T-helper 22 cell (primary cell): Measurements from ENCODE around the gene RNF125.
A peak's percentile ranks its signal among the peaks of the same experiment; 100 is the strongest.
"Not testable (repeated sequence)": the region's sequence is repeated elsewhere in the genome, so short reads cannot be mapped to it uniquely, and the experiment has no call there.

Experiments used
- DNase-seq: peaks from one replicate; pipeline ENCODE4 v3.0.0-alpha.2; 2020; ENCODE audit warnings: low read depth

RNF125 gene

DNA sequence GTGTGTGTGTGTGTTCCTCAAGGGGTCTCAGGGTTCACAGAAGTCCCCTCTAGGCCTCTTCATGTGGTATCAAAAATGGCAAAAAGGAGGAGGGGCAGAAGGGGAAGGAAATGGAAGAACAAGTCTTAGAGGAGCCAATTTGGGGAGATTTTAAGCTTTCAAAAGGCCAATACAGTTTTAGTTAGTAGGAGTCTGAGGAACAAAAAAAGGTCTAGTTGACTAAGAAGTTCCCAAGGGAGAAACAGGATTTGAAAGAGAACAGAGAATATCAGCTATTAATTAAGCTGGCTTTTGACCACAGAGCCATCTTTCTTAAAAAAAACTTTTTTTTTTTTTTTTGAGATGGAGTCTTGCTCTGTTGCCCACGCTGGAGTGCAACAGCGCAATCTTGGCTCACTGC lies 7.1 kb downstream of the RNF125 start:
- no peak for DNase-seq

DNA sequence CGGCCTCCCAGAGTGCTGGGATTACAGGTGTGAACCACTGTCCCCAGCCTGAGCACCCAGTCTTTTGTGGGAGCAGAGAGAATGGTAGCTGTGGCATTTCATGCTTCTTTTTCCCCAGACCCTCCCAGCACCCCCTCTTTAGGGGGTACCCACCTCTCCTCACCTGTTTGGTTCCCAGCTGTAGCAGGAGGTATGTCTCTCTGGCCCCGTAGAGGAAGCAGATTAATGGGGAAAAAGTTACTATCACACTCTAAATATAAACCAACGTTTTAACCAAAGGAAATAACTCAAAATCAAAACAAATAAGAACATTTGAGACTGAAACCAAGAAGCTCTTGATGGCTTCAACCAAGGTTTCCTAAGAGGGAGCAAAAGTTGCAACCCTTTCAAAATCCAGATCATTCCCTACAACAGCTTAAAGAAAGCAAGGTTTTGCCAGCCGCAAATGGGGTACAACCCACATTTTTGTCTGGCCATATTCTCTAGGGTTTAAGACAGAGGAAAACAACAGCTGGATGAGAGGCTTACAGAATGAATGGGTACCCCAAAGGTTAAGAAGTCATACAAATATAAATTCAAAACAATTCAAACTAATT lies 8.0 kb downstream of the RNF125 start:
- DNase-seq = no peak

DNA sequence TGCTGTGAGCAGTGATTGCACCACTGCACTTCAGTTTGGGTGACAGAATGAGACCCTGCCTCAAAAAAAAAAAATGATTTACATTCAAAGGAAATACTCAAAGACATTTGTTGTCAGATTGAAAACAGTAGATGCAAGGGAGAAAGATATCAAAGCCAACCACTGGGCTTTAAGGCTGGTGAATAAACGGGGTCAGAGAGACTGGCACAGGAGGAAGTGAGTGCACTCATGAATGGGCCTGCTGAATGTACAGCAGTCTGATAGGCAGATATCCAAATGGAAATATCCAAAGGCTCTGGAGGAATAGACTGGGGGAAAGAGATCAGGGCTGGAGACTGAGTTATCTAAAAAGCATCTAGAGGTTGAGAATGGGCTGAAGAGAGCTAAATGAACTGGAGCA lies 10.9 kb downstream of the RNF125 start:
- no peak for DNase-seq

DNA sequence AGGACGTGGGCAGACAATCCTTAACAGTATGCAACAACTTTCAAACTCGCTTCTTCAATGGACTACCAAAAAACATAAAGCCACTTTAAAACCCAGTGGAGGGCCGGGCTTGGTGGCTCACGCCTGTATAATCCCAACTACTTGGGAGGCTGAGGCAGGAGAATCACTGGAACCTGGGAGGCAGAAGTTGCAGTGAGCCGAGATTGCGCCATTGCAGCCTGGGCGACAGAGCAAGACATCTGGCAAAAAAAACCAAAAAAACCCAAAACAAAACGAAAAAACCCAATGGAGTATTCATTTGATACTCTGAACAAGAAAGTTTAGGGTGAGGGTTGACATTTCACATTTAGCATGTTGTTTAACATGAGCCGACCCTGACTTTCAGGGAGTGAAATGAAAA lies 14.0 kb downstream of the RNF125 start:
- DNase-seq = no peak

DNA sequence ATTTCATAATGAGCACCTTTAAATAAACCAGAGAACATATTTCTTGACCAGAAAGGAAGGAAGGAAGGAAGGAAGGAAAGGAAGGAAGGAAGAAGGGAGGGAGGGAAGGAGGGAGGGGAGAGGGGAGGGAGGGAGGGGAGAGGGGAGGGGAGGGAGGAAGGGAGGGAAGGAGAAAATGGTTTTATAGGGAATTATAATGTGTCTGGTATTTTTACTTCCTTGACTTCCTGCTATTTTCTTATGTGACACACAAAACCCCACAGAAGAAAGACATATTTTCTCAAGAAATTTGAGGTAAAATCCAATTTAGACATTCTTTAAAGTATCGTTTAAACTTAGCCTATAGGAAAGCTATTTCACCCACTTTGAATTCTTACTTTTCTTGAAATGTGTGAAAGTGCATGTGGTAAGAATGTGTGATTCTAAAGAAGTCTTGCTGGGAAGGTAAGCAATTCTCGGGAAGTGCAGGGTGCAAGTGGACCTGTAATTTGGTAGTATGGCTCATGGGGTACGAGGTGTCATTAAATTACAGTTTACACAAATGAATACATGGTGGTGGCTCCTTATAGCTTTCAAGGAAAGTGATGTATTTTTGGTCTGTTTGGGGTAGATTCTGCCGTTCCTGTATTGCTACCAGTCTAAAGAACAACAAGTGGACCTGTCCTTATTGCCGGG lies 18.0 kb downstream of the RNF125 start:
- no peak for DNase-seq

DNA sequence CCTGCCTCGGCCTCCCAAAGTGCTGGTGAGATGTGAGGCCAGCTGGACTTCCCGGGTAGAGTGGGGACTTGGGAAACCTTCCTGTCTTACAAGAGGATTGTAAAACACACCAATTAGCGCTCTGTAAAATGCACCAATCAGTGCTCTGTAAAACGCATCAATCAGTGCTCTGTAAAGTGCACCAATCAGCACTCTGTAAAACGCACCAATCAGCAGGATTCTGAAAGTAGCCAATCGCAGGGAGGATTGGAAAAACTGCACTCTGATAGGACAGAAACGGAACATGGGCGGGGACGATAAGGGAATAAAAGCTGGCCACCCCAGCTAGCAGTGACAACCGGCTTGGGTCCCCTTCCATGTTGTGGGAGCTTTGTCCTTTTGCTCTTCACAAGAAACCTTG lies 19.0 kb downstream of the RNF125 start:
- DNase-seq = no peak

DNA sequence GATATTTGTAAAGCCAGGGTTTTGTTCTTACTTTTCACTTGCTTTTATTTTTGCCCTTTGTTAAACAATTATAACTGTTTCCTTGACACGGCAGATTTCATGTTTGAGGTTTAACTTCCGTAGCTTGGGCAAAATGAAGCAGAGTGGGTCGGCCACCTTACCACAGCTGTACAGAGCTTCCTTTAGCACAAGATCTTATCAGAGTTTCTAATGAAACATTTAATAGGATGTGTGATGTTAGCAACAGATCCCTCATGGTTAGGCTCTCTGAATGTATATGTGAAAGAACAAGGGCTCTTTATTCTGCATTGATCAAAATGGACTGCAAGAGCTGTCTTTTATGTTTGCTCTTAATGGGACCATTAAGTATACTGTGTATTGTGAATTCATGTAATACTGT lies 22.3 kb downstream of the RNF125 start:
- DNase-seq = peak; percentile 53

DNA sequence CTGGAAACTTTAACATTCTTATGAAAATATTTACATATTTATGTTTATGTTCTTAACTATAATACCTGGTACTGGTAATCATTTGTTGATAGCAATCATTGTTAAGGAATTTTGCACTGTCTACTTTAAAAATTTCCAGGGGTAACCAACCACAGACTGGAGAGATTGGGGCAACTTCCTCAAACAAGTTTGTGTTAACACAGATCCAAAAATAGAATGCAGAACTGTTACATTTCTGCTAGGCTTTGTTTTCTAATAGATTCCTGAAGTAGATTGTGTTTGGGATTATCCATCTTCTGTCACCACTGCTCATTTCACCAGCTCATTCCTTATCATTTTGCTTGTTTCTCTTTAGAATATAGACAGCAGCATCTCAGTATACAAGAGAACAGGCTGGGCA lies 23.7 kb downstream of the RNF125 start:
- no peak for DNase-seq

DNA sequence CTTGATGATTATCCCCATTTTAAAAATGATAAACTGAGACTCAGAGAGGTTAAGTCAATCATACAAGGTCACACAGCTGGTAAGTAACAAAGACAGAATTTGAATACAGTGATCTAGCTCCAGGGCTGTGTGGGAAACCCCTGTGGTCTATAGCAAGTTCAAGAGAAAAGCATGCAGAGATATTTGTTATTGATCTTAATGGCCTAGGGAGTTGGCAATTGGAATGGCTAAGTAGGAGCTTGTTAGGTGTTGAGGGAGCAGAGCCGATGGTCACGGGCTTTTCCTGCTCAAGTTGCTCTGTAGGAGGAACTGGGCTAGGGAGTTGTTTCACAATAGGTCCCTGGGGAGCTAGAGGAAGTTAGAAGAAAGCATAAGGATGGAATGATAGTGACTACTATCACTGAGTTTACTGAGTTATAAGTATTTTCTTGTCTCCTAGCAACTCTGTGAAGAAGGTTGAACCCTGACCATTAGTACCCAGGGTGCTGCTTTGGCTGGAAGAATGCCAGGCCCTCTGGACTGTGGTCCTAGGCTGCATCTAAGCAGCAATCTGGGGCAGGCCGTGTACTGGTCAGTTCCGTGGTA lies 30.0 kb downstream of the RNF125 start:
- DNase-seq = no peak

DNA sequence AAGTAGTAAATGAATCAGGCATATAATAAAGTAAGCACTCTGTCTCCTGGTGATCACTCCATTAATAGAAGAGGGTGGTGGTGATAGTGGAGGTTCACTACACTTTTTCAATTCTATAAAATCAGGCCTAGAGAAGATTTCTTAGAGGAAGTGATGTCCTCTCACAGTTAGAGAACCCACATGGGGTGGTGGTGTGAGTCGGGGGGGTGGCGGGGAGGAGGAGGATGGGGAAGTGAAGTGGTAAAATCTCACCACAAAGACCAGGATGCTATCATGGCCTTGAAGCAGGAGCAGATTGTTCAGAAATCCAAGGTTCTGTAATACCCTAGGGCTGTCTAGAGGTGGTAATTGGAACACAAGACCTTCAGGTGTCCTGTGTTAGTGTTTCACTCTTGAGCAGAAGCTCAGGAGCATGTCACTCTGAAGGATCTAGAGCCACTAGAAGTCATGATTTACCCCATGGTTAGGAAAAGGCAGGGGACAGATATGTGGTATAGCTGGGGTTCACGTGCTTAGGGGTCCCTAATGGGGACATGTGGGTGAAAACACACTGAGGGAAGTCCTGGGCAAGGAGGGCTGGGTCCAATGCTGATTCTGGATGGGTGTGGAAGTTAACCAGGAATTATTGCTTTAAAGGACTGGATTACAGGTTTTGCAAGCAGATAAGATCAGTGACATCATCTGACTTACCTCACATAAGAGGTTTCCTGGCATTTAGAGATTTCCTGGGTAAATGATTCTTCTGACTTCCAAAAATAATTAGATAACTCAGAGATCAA lies 31.0 kb downstream of the RNF125 start:
- peak; percentile 47 for DNase-seq

DNA sequence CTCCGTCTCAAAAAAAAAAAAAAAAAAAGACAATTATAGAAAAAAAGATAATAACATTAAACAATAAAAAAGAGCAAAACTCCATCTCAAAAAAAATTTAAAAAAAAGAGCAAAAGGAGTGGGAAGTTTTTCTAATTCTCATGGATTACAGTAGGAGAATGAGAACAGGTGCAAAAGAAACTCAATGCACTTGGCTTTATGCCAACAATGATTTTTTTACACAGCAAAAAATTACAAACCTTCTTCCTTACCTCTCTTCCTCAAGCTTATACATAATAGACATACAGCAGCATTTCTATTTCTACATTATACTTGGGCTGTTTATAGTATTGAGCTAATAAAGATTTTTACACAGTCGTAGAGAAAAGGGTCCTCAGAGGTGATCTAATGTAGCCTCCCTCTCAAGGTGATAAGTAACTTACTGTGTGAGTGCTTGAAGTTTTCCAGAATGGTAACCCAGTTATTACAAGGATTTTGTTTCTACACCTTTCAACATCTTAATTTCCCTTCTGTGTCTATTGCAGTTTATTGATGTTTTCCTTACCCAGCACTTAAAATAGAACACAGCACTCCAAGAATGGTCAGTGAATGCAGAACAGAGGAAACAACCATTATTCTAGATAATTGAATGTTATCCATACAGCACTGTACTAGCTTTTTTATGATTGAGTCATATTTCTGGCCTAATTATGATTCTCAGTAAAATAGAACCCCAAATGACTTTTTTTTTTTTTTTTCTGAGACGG lies 38.2 kb downstream of the RNF125 start:
- no peak for DNase-seq

DNA sequence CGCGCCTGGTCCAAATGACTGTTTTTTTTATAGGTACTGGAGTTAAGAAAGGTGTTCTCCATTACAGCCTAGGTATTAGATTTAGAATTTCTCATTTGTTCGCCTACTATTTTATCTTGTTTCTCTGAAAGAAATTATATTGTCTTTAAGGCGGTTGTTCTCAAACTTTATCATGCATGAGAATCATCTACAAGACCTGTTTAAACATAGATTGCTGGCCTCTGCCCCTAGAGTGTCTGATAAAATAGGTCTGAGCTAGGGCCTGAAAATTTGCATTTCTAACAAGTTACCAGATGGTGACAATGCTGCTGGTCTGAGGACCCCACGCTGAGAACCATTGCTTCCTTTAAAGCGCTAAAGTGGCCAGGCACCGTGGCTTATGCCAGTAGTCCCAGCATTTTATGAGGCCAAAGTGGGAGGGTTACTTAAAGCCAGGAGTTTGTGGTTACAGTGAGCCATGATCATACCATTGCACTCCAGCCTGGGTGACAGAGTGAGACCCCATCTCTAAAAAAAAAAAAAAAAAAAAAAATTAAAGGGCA lies 39.1 kb downstream of the RNF125 start:
- no peak for DNase-seq

DNA sequence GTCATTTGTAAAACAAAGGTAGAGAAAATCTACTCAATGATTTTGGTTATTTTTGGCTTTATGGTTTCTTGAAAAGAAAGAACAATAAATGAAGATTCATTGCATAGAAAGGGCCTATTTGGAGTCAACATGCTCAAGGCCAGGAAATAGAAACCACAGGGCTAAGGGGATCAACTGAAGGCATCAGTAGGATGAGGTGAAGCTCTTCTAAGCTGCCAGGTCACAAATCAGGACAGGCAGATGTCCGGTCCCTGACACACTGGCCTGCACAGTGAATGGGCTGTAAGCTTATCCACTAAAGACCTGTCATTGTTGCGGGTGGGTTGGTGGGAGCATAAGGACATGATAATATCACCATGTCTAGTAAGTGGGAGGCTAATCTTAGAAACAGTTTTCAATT lies 41.4 kb downstream of the RNF125 start:
- DNase-seq = no peak

DNA sequence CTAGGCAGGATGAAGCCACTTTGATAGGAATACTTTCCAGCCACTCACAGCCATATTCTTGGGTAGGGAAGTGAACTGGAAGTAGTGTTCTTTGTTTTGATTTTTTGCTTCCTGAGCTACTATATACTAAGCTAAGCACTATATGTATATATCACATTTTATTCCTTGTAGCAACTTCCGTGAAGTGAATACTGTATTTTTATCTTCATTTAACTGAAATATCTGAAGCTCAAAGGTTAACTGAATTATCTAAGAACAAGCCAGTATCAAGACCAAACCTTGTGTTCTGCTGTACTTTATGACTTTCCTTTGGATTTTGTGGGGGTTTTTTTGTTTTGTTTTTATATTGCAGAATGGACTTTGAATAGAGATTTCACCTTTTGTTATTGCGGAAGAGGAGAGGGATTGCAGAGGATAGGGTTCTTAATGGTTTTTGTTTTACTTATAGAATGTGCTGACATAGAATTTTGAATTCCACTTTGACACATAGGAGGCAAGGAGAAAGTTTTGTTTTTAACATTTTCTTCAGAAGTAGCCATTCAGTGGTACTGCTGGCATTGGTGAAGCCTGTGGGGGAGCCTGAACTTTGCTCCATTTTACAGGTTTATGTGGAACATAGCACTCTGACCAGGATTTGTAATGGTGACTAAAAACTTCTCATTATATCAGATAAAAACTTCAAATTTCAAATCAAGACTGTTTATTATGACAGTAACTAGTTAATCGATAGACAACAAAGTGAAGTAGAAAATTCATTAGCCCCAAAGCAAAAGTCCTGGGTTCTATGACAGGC lies 48.9 kb downstream of the RNF125 start:
- no peak for DNase-seq

DNA sequence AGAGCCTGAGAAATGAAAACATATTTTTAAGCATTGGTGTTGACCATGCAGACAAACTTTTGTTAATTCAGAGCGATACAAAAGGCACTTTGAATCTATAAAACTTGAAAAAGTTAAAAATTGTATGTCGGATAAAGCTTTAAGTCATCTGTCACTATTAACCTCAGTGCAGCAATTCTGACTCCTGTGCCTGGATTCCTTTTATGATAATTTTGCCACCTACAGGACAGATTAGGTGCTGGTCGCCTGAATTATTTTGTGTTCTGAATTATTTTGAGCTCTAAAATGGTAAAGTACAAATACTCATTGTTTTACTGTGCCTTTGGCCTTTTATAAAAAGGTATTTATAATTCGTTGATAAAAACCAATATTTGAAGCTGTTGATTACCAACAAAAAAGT lies 53.7 kb downstream of the RNF125 start:
- no peak for DNase-seq

DNA sequence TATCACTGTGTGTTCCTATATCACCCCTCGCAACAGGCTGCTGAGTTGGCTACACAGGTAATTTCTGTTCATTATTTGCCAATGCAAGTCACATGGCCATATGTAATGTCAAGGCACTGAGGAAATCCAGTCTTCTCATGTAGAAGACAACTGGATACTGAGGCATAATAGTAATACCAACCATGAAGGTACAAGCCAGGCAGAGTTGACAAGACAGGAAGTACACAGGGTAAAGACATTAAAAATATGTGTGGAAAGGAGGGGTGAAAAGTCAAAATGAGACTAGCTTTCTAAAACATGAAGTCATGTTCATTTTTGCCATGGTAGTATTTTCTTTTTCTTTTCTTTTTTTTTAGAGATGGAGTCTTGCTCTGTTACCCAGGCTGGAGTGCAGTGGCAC lies 55.6 kb downstream of the RNF125 start:
- no peak for DNase-seq

DNA sequence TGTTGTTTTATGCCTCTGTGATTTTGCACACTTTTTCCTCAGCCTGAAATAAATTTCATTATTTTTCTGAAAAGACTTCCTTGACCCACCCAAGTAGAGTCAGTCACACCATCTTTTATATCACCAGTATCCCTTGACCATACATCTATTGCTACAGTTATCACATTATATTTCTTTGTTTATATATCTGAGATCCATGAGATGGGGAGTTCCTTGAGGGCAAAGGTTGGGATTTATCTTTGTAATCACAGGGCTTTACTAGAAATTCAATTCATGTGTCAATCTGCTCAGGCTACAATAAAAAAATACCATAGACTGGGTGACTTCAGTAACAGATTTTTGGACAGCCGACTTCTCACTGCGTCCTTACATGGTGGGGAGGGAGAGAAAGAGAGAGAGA lies 60.2 kb downstream of the RNF125 start:
- DNase-seq = no peak

DNA sequence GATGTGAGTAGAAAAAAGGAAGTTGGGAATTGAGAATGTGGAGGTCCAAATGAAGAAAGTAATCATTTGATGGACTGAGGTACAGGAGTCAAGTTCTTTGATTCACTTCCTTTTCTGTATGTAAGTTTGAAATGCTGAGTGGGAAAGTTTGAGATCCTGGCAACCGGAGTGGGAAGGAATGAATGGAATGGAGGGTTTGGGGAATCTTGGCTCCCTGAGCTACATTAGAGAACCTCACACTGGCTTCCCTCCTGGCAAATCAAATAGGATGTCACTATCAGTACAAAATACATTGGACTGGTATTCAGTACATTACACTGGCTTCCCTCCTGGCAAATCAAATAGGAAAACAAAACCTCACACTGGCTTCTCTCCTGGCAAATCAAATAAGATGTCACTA lies 63.3 kb downstream of the RNF125 start:
- no peak for DNase-seq

DNA sequence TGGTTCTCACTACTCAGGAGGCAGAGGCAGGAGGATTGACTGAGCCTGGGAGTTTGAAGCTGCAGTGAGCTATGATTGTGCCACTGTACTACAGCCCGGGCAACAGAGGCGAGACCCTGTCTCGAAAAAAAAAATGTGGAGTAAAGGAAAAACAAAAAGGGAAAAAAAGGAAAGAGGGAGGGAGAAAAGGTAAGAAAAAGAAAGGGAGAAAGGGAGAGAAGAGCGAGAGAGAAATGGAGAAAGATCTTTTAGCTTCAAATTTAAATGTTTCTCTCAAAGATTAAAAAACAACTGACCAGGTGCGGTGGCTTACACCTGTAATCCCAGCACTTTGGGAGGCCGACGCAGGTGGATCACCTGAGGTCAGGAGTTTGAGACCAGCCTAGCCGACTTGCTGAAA lies 65.2 kb downstream of the RNF125 start:
- no peak for DNase-seq

DNA sequence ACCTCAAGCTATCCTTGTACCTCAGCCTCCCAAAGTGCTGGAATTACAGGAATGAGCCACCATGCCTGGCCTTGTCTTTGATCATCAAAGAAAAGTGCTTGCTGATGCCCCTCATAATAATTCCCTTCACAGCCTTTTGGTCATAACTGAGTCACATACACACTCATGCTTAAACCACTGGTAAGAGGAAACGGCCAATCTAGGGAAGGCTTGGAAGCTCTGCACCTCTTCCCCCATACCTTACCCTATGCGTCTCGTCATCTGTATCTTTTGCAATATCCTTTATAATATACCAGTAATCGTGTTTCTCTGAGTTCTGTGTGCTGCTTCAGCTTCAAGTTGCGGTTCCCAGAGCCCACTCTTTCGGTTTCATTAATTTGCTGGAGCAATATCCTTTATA lies 68.3 kb downstream of the RNF125 start:
- no peak for DNase-seq

DNA sequence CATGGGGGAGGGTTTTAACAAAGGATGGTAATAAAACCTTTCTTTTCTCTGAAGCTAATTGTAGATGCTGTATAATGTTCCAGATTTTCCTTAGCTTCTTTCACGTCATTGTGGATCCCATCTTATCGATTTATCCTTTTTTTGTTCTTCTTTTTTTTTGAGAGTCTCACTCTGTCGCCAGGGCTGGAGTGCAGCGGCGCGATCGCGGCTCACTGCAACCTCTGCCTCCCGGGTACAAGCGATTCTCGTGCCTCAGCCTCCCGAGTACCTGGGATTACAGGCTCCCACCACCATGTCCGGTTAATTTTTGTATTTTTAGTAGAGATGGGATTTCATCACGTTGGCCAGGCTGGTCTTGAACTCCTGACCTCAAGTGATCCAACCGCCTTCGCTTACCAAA lies 72.2 kb downstream of the RNF125 start:
- DNase-seq = not testable (repeated sequence)
